22Rv1 (cell line): ENCODE results near the gene GRIP2.

Experiments
- CTCF ChIP-seq: fragments of 450-650 bp; IDR thresholded peaks from 2 replicates; pipeline ENCODE4 v1.5.1; 2017; ENCODE audit warnings: mild to moderate bottlenecking
- ZFX ChIP-seq: fragments of 450-650 bp; IDR thresholded peaks from 2 replicates; pipeline ENCODE4 v1.6.1; 2017; ENCODE audit warnings: antibody characterized with exemption, borderline replicate concordance

GRCh38 chr3:14552717-14553116, 12.6 kb upstream of the GRIP2 start:
- TF ChIP-seq CTCF = no peak
- no peak for TF ChIP-seq ZFX
